Endodermal cell (in vitro differentiated cells): ENCODE data around the gene SSNA1. TPM values are rescaled to one million over a fixed set of nuclear protein-coding genes. Genes with fewer than 3 reads are reported as not detected.

ENCODE experiments used
- DNase-seq: peaks from one replicate; pipeline ENCODE4 v3.0.0-alpha.2; 2017
- H3K27ac ChIP-seq: 2 replicates; pipeline ENCODE4 v1.5.1; 2013; ENCODE audit warnings: mild to moderate bottlenecking, low read depth, low read length, moderate library complexity
- H3K27me3 ChIP-seq: 2 replicates; pipeline ENCODE4 v1.6.1; 2013; ENCODE audit warnings: mild to moderate bottlenecking, low read length, moderate library complexity; ENCODE audit not compliant: insufficient read depth, control insufficient read depth, poor library complexity, severe bottlenecking
- H3K36me3 ChIP-seq: 2 replicates; pipeline ENCODE4 v1.7.0; 2013; ENCODE audit warnings: mild to moderate bottlenecking, low read length, moderate library complexity; ENCODE audit not compliant: control insufficient read depth, insufficient read depth
- H3K4me1 ChIP-seq: one replicate; pipeline ENCODE4 v1.7.0; 2013; ENCODE audit warnings: low read length; ENCODE audit not compliant: control insufficient read depth, insufficient read depth
- H3K4me3 ChIP-seq: 2 replicates; pipeline ENCODE4 v1.5.1; 2013; ENCODE audit warnings: mild to moderate bottlenecking, low read length, moderate library complexity
- H3K9ac ChIP-seq: 2 replicates; pipeline ENCODE4 v1.6.1; 2013; ENCODE audit warnings: mild to moderate bottlenecking, low read length, moderate library complexity; ENCODE audit not compliant: poor library complexity, severe bottlenecking; ENCODE audit errors: extremely low read depth
- H3K9me3 ChIP-seq: 2 replicates; pipeline ENCODE4 v1.6.1; 2013; ENCODE audit warnings: mild to moderate bottlenecking, low read length, moderate library complexity; ENCODE audit not compliant: control insufficient read depth
- H3K27ac Mint-ChIP-seq: 2 replicates; pipeline ENCODE4 v1.8.0; 2020; ENCODE audit warnings: mixed read lengths
- H3K27me3 Mint-ChIP-seq: 2 replicates; pipeline ENCODE4 v1.8.0; 2021; ENCODE audit warnings: mild to moderate bottlenecking, mixed read lengths; ENCODE audit not compliant: insufficient read depth
- H3K36me3 Mint-ChIP-seq: 2 replicates; pipeline ENCODE4 v1.8.0; 2020; ENCODE audit warnings: low read depth, mixed read lengths
- H3K4me1 Mint-ChIP-seq: 2 replicates; pipeline ENCODE4 v1.8.0; 2020; ENCODE audit warnings: mixed read lengths
- H3K4me3 Mint-ChIP-seq: 2 replicates; pipeline ENCODE4 v1.8.0; 2020; ENCODE audit warnings: mild to moderate bottlenecking, moderate library complexity, mixed read lengths
- H3K9me3 Mint-ChIP-seq: 2 replicates; pipeline ENCODE4 v1.8.0; 2020; ENCODE audit warnings: mild to moderate bottlenecking, mixed read lengths
- CTCF ChIP-seq: fragments of 200-600 bp; sonication (generic); conservative IDR thresholded peaks from 2 replicates; pipeline ENCODE4 v1.5.0; 2021; ENCODE audit warnings: antibody characterized with exemption, mild to moderate bottlenecking
- WGBS, 2 experiments: methylation state at CpG; one replicate each; pipeline versions ENCODE4 v1.1.5 to v1.1.7; 2013; ENCODE audit warnings: missing lambda C conversion rate in 2 of 2, mixed read lengths in 1 of 2; ENCODE audit not compliant: insufficient coverage in 1 of 2, insufficient read length in 1 of 2; 5-methylcytosine and 5-hydroxymethylcytosine counted together
- total RNA-seq, 2 donors: library from RNA; stranded (reverse); fragmentation: NEBNext Ultra II Directional in 1 of 2; extraction: Animal tissue kit (Norgen Biotek cat#: 25700) in 1 of 2; gene quantifications; 2 replicates in 1 of 2; 3 replicates in 1 of 2; pipeline ENCODE4 v1.2.1, GENCODE V29; 2021

Gene SSNA1
- total RNA-seq, 2 donors from 2014 or later: 66.5 to 67.7 TPM

GRCh38 chr9:137228968-137229896 is 40.8 kb downstream of the SSNA1 start:
- H3K4me3 ChIP-seq: no peak overlapping the region
- no peaks in the 10 kb centered on the region for H3K9me3 Mint-ChIP-seq
- no peak overlapping the region for H3K27ac ChIP-seq
- H3K4me1 ChIP-seq: no peaks in the 10 kb centered on the region
- no peaks in the 10 kb centered on the region for H3K36me3 ChIP-seq
- no peak overlapping the region for H3K27ac Mint-ChIP-seq
- no peak overlapping the region for H3K9ac ChIP-seq
- no peaks in the 10 kb centered on the region for H3K9me3 ChIP-seq
- DNase-seq: no peak
- no peaks in the 10 kb centered on the region for H3K27me3 ChIP-seq
- H3K36me3 Mint-ChIP-seq: no peaks in the 10 kb centered on the region
- no peaks in the 10 kb centered on the region for H3K27me3 Mint-ChIP-seq
- TF ChIP-seq CTCF: no peak
- WGBS, 2 experiments: 92 to 93% methylated on average over 15 to 27 of the region's 27 CpGs
- H3K4me3 Mint-ChIP-seq: no peak overlapping the region
- peaks cover 2% of the 10 kb centered on the region for H3K4me1 Mint-ChIP-seq

DNA sequence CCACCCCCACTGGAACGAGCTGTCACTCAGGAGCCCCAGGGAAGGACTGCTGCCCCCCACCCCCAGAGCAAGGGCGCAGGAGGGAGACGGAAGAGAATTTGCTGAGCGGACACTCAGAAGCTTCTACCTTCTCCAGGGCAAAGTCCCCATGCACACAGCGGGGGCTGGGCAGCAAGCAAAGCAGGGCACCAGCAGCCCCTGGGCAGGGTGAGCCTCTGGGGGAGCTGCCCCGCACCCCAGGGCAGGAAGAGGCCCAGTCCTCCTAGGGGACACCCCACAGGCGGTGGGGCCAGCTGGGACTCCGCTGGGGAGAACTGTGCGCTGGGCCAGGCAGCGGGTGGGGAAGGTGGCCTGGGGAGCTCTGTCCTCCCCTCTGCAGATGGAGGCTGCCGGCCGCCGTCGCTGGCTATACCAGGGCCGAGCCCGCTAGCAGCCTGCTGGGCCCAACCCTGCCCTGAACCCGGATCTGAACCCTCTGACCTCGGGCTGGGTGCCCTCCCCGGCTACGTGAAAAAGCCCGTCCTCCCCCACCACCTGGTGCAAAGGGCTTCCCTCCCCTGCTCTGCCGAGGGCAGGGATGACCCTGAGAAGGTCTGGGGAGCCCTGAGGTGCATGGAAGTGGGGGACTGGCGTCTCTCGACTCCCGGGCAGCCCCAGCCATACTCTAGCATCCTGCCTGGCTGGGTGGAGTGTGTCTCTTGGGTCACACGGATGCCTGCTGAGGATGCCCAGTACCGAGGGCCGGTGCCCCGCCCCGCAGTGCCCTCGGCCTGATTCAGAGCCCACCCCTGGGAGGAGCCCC is 41.6 kb downstream of the SSNA1 start:
- DNase-seq: no peak
- Mint-ChIP-seq H3K36me3 (no peaks in the 10 kb centered on the region), H3K4me3 (no peak overlapping the region), H3K4me1 (peaks cover 2% of the 10 kb centered on the region), H3K9me3 (no peaks in the 10 kb centered on the region), H3K27ac (no peak overlapping the region), H3K27me3 (no peaks in the 10 kb centered on the region)
- TF ChIP-seq CTCF: no peak
- Histone ChIP-seq H3K36me3 (no peaks in the 10 kb centered on the region), H3K27me3 (no peaks in the 10 kb centered on the region), H3K9me3 (no peaks in the 10 kb centered on the region), H3K27ac (no peak overlapping the region), H3K9ac (no peak overlapping the region), H3K4me1 (no peaks in the 10 kb centered on the region), H3K4me3 (no peak overlapping the region)
- 85 to 88% methylated on average over 16 to 31 of the region's 31 CpGs for WGBS, 2 experiments

GRCh38 chr9:137230705-137231371 is 42.4 kb downstream of the SSNA1 start, which contains the start of gene SLC34A3:
SLC34A3 (plus strand) TSS chr9:137230901; CDS start chr9:137231703, 802 bp downstream.
- no peak for DNase-seq
- Histone ChIP-seq H3K4me1 (no peaks in the 10 kb centered on the region), H3K9me3 (no peaks in the 10 kb centered on the region), H3K9ac (no peak within 1 kb of the TSS), H3K27me3 (no peaks in the 10 kb centered on the region), H3K27ac (no peak within 1 kb of the TSS), H3K4me3 (no peak within 1 kb of the TSS), H3K36me3 (no peaks in the 10 kb centered on the region)
- 87 to 94% methylated on average over 8 to 14 of the region's 14 CpGs for WGBS, 2 experiments
- Mint-ChIP-seq H3K4me1 (peaks cover 6% of the 10 kb centered on the region), H3K36me3 (no peaks in the 10 kb centered on the region), H3K27me3 (no peaks in the 10 kb centered on the region), H3K4me3 (no peak within 1 kb of the TSS), H3K9me3 (no peaks in the 10 kb centered on the region), H3K27ac (no peak within 1 kb of the TSS)
- TF ChIP-seq CTCF: no peak
